ENCODE data around the gene CDC20.

Gene CDC20

DNA sequence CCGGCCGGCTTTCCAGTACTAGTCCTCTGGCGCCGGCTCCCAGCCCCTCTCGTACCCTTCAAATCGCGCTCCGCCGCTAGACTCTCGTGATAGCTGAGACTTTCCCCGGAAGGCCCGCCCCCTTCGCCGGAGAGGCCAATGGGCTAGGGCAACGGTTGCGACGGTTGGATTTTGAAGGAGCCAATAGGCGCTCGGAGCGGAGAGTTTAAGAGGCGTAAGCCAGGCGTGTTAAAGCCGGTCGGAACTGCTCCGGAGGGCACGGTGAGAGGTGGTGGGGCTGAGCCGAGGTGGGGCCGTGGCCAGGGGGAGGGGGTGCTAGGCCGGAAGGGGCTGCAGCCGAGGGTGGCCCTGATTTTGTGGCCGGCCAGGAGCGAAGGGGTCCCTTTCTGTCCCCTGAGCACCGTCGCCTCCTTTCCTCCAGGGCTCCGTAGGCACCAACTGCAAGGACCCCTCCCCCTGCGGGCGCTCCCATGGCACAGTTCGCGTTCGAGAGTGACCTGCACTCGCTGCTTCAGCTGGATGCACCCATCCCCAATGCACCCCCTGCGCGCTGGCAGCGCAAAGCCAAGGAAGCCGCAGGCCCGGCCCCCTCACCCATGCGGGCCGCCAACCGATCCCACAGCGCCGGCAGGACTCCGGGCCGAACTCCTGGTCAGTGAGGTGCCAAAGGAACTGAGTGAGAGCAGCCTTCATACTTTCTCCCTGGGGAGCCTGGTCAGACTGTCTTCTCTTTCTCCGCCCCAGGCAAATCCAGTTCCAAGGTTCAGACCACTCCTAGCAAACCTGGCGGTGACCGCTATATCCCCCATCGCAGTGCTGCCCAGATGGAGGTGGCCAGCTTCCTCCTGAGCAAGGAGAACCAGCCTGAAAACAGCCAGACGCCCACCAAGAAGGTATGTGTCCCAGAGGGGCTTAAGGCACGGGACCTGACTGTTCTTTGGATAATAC, at the start of gene CDC20:
TSS of gene CDC20 (plus strand) at position 236 of the 948 bp plus-strand sequence. CDS start at position 471, 235 bp downstream.
- TF ChIP-seq CTCF (IDR thresholded peaks at IDR 0.05; ENCODE audit: control insufficient read depth, extremely low read depth, insufficient read depth) = no peak
- DNase-seq (ENCODE audit: low read depth) = peak; percentile 89
- peak within 1 kb of the TSS; percentile 84 for H3K4me3 ChIP-seq (ENCODE audit: low read depth, low read length)

GRCh38 chr1:43309405-43310025, 49.3 kb upstream of the CDC20 start:
- no peak for TF ChIP-seq CTCF (IDR thresholded peaks at IDR 0.05; ENCODE audit: control insufficient read depth, extremely low read depth, insufficient read depth)
- H3K4me3 ChIP-seq (ENCODE audit: low read depth, low read length) = no peak overlapping the region
- no peak for DNase-seq (ENCODE audit: low read depth)

- no peak for TF ChIP-seq CTCF (IDR thresholded peaks at IDR 0.05; ENCODE audit: control insufficient read depth, extremely low read depth, insufficient read depth)
- H3K4me3 ChIP-seq (ENCODE audit: low read depth, low read length) = no peak overlapping the region
- no peak for DNase-seq (ENCODE audit: low read depth)
These were observed 47.3 kb upstream of the CDC20 start for GRCh38 chr1:43311521-43311920.

DNA sequence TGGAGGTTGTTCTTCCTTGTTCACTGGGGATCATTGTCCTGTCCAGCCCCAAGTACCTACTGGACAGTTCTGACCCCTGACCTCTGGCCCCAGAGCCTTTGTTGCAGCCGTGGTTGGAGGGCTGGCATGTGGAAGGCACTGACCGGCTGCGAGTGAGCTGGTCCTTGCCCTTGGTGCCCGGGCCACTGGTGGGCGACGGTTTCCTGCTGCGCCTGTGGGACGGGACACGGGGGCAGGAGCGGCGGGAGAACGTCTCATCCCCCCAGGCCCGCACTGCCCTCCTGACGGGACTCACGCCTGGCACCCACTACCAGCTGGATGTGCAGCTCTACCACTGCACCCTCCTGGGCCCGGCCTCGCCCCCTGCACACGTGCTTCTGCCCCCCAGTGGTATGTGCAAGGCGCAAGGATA, 46.6 kb upstream of the CDC20 start:
- DNase-seq (ENCODE audit: low read depth) = no peak
- no peak for TF ChIP-seq CTCF (IDR thresholded peaks at IDR 0.05; ENCODE audit: control insufficient read depth, extremely low read depth, insufficient read depth)
- no peak overlapping the region for H3K4me3 ChIP-seq (ENCODE audit: low read depth, low read length)

DNA sequence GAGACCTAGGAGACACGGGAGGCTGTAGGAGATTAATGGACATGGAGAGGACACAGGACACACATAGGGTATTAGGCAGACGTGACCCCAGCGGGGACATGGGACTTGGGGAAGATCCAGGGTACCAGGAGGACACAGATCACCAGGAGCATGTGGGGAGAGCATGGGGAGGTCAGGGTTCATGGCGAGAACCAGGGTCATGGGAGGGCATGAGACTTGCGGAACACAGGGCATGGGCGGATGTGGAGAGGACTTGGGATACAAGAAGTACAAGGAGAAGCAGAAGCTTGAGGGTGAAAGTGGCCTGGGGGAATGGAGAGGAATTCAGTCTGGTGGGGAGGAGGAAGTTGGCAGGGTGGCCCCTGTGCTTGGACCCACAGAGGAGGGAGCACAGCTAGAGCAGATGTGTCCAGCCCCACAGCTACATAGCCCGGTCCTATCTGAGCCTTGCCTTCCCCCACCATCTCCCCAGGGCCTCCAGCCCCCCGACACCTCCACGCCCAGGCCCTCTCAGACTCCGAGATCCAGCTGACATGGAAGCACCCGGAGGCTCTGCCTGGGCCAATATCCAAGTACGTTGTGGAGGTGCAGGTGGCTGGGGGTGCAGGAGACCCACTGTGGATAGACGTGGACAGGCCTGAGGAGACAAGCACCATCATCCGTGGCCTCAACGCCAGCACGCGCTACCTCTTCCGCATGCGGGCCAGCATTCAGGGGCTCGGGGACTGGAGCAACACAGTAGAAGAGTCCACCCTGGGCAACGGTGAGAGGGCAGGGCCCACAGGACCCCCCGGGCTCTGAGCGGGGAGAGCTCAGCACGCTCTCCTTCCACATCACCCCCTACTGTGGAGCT, 45.9 kb upstream of the CDC20 start:
- no peak overlapping the region for H3K4me3 ChIP-seq (ENCODE audit: low read depth, low read length)
- no peak for TF ChIP-seq CTCF (IDR thresholded peaks at IDR 0.05; ENCODE audit: control insufficient read depth, extremely low read depth, insufficient read depth)
- no peak for DNase-seq (ENCODE audit: low read depth)

GRCh38 chr1:43313771-43314170, 45.0 kb upstream of the CDC20 start:
- TF ChIP-seq CTCF (IDR thresholded peaks at IDR 0.05; ENCODE audit: control insufficient read depth, extremely low read depth, insufficient read depth) = no peak

More at GRCh38 chr1:43313771-43314170, 45.0 kb upstream of the CDC20 start:
- DNase-seq (ENCODE audit: low read depth) = peak; percentile 11
- H3K4me3 ChIP-seq (ENCODE audit: low read depth, low read length) = no peak overlapping the region
